Ascending aorta (tissue), 2 donors: ENCODE measurements around the gene PLIN1. TPM values are rescaled to one million over a fixed set of nuclear protein-coding genes. Genes with fewer than 3 reads are reported as not detected.

Source experiments
- DNase-seq, 2 donors: peaks; one replicate each; pipeline ENCODE4 v3.0.0-alpha.2; 2019; ENCODE audit warnings: low spot score in 2 of 2
- H3K27ac ChIP-seq, 2 donors: fragments of 200-600 bp; sonication (generic); one replicate each; pipeline ENCODE4 v1.5.1; 2016 to 2017; ENCODE audit warnings: mild to moderate bottlenecking in 1 of 2
- H3K27me3 ChIP-seq: fragments of 200-600 bp; sonication (generic); one replicate; pipeline ENCODE4 v1.5.1; 2017
- H3K36me3 ChIP-seq, 2 donors: fragments of 200-600 bp; sonication (generic); one replicate each; pipeline ENCODE4 v1.5.1; 2016
- H3K4me1 ChIP-seq, 2 donors: fragments of 200-600 bp; sonication (generic); one replicate each; pipeline ENCODE4 v1.5.1; 2016 to 2017; ENCODE audit warnings: mild to moderate bottlenecking in 1 of 2
- H3K4me3 ChIP-seq, 2 donors: fragments of 200-600 bp; sonication (generic); one replicate each; pipeline ENCODE4 v1.5.1; 2016 to 2017; ENCODE audit warnings: mild to moderate bottlenecking in 1 of 2
- H3K9me3 ChIP-seq, 2 donors: fragments of 200-600 bp; sonication (generic); one replicate each; pipeline ENCODE4 v1.5.1; 2016
- intact Hi-C: fragments of 100-400 bp; cut with DNase I; formaldehyde crosslinking; loops from one replicate; pipeline ENCODE4 v1.15.1; 2023
- total RNA-seq: library from RNA; depleted of rRNA; stranded (reverse); fragments of >200 nt; gene quantifications from one replicate; pipeline ENCODE4 v1.1.0, GENCODE V29; 2016
- TF ChIP-seq, protein P1 (sequence below), 3 experiments: fragments of 200-600 bp in 2 of 3; fragments of 450-650 bp in 1 of 3; sonication (generic) in 2 of 3; IDR thresholded peaks; one replicate each; pipeline ENCODE4 v1.5.1; 2016 to 2019; ENCODE audit warnings: antibody characterized with exemption in 3 of 3, mild to moderate bottlenecking in 1 of 3, moderate library complexity in 1 of 3

Gene PLIN1
- total RNA-seq, 1 donor from 2014 or later = 39.3 TPM

DNA sequence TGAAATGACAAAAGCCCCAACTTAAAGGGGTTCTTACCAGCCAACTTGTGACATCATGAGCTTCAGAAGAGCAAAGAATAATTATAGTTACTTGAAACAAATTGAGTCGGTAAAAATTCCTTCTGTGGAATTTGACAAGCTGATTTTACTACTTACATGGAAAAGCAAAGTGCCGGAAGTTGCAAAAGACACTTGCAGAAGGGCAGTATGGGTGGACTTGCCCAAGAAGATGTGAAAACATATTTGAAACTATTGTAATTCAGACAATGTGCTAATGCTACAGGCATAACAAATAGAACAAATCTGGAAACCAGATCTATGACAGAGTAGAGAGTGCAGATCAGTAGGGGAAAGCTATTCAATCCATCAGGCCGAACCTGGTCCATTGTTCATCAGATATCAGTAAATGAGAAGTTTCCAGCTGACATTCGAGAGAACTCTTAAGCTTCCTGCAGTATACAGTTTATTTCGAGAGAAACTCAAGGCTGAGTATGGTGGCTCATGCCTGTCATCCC is 21.4 kb downstream of the PLIN1 start:
- Histone ChIP-seq H3K36me3 (no peaks in the 10 kb centered on the region), H3K9me3 (no peaks in the 10 kb centered on the region), H3K4me1 (peaks cover 8 to 18% of the 10 kb centered on the region in 2 donors), H3K4me3 (no peak overlapping the region), H3K27me3 (no peaks in the 10 kb centered on the region), H3K27ac (no peak overlapping the region)
- intact Hi-C loops = no loop called here
- TF ChIP-seq, protein P1, sequence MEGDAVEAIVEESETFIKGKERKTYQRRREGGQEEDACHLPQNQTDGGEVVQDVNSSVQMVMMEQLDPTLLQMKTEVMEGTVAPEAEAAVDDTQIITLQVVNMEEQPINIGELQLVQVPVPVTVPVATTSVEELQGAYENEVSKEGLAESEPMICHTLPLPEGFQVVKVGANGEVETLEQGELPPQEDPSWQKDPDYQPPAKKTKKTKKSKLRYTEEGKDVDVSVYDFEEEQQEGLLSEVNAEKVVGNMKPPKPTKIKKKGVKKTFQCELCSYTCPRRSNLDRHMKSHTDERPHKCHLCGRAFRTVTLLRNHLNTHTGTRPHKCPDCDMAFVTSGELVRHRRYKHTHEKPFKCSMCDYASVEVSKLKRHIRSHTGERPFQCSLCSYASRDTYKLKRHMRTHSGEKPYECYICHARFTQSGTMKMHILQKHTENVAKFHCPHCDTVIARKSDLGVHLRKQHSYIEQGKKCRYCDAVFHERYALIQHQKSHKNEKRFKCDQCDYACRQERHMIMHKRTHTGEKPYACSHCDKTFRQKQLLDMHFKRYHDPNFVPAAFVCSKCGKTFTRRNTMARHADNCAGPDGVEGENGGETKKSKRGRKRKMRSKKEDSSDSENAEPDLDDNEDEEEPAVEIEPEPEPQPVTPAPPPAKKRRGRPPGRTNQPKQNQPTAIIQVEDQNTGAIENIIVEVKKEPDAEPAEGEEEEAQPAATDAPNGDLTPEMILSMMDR (IDR thresholded peaks at IDR 0.05) = no peak
- no peak for DNase-seq

DNA sequence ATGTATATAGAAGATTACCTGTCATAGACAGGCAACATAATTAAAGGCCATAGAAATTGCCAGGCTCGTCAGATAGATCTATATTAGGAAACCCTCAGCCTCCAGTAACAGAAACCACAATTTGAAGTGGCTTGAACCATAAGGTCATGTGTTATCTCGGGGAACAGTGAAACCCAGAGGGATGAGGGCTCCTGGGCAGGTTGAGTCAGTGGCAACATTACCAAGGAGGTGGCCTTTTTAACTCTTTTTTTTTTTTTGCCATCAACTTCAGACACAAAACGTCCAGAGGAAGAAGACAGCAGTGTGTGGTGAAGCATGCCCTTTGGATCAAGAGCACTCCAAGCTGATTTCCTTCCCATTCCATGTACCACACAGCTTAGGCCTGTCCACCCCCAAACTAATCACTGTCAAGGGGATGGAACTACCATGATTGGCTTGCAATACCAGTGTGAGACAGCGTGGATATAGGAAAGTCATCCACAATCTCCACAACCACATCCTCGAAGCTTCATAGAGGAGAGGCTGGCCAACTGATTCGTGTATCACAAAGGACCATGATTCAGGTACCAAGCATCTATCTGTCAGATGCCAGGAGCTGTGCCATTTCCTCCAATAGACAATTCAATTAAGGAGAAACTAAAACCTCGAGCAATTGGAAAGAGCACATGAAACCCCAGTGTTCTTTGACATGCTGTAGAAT is 22.9 kb downstream of the PLIN1 start:
- Histone ChIP-seq H3K27me3 (no peaks in the 10 kb centered on the region), H3K27ac (peak overlapping the region in 1 of 2 donors; percentile 83), H3K36me3 (peaks cover 4 to 10% of the 10 kb centered on the region in 2 donors), H3K9me3 (no peaks in the 10 kb centered on the region), H3K4me3 (no peak overlapping the region), H3K4me1 (peaks cover 3 to 7% of the 10 kb centered on the region in 2 donors)
- TF ChIP-seq, protein P1 (IDR thresholded peaks at IDR 0.05) = no peak
- intact Hi-C loops = no loop called here
- DNase-seq = no peak

DNA sequence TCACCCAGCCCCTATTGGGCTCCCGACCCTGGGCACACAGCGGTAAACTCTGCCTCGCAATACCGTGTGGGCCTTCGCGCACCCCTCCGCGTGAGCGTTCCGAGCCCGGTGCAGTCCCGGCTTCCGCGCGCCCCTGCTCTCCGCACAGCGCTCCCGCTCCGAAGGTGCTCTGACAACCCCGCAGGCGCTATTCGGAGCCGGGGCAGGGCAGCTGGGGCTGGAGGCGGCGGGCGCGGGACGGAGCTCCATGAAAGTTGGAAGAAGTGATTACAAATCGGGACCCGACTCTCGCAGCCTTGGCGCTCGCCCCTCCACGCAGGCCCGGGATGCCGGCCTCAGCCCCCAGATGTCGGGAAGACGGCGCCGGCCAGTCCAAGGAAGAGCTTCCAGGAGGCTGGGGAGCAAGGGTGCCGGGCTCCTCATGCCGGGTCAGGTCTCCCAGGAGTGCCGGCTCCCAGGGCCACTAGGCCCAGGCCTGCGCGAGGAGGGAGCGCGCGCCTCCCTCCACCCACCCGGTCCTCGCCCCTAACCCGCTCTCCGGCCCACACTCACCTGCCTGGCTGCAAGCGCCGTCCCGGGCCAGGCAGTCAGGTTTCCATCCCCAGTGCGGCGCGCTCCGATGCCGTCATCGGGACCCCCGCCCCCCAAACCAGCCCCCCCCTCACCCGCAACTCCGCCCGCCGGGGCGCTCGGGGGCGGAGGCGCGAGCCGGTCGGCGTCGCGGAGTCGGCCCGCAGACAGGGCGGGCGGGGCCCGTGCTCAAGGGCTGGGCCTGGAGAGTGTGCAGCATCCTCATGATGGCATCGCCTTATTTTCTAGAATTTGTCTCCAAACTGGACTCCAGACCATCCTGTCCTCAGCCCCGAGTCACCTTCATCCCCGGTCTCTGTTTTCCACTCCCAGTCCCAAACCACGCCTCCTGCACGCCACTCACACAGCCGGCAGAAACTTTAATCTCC is 24.0 kb downstream of the PLIN1 start, which contains the start of gene KIF7:
KIF7 (minus strand) TSS at position 621 of the 959 bp plus-strand sequence. CDS start 2,537 bp downstream, outside the sequence.
- no peaks in the 10 kb centered on the region for H3K27me3 ChIP-seq
- no peak for DNase-seq
- peaks cover 4 to 10% of the 10 kb centered on the region in 2 donors for H3K36me3 ChIP-seq
- peak within 1 kb of the TSS; percentile 76 to 83 for H3K27ac ChIP-seq
- peak within 1 kb of the TSS; percentile 78 to 80 for H3K4me3 ChIP-seq
- peaks cover 3 to 7% of the 10 kb centered on the region in 2 donors for H3K4me1 ChIP-seq
- intact Hi-C loops = loop anchor here (2.0 kb wide), 1 partner anchor 26 kb away; no protein-coding TSS in a partner anchor
- TF ChIP-seq, protein P1 (IDR thresholded peaks at IDR 0.05) = peak in 1 of 3 experiments; percentile 5
- no peaks in the 10 kb centered on the region for H3K9me3 ChIP-seq

DNA sequence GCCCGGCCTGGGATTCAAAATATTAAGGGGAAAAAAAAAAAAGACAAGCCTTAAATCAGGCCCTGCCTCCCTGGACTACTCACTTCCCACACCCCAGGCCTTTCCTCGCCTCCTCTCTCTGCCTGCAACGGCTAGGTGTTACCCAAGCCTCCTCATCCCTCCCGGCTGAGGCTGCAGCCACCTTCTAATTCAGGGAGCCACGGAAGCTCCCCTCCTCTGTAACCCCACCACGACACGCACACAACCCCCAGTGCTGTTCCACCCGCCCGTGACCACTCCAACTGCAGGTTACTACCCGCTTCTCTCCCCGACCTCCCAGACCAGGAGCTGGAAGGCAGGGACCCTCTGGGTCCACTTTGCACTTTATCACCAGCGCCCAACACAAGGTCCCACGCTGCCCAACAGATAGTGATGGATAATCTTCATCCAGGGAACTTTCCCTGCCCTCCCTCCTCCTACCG is 24.8 kb downstream of the PLIN1 start:
- Histone ChIP-seq H3K27ac (peak overlapping the region; percentile 76 to 83), H3K36me3 (peaks cover 5 to 10% of the 10 kb centered on the region in 2 donors), H3K27me3 (no peaks in the 10 kb centered on the region), H3K9me3 (no peaks in the 10 kb centered on the region), H3K4me1 (peaks cover 3 to 7% of the 10 kb centered on the region in 2 donors), H3K4me3 (peak overlapping the region; percentile 78 to 80)
- TF ChIP-seq, protein P1 (IDR thresholded peaks at IDR 0.05) = no peak
- no peak for DNase-seq
- intact Hi-C loops = loop anchor here (2.0 kb wide), 1 partner anchor 26 kb away; no protein-coding TSS in a partner anchor

DNA sequence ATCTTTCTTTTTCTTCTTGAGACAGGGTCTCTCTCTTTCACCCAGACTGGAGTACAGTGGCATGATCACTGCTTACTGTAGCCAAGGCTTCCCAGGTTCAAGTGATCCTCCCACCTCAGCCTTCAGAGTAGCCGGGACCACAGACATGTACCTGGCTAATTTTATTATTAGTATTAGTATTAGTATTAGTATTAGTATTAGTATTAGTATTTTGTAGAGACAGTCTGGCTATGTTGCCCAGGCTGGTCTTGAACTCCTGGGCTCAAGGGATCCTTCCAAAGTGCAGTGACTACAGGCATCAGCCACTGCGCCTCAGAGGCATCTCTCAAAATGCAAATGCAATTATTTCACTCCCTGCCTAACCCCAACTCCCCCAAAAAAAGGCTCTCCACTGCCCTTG is 25.6 kb downstream of the PLIN1 start:
- no peaks in the 10 kb centered on the region for H3K27me3 ChIP-seq
- no peak for DNase-seq
- H3K4me3 ChIP-seq = peak overlapping the region in 1 of 2 donors; percentile 78
- TF ChIP-seq, protein P1 (IDR thresholded peaks at IDR 0.05) = no peak
- peaks cover 13 to 16% of the 10 kb centered on the region in 2 donors for H3K36me3 ChIP-seq
- intact Hi-C loops = no loop called here
- peaks cover 3 to 7% of the 10 kb centered on the region in 2 donors for H3K4me1 ChIP-seq
- no peaks in the 10 kb centered on the region for H3K9me3 ChIP-seq
- H3K27ac ChIP-seq = no peak overlapping the region
